GM19463 (cell line): Measurements from ENCODE around the gene EDC4.

Experiments used
- ATAC-seq: cut with Tn5 transposase; IDR thresholded peaks from one replicate; pipeline ENCODE4 v1.9.1; 2021; ENCODE audit warnings: mild to moderate bottlenecking, moderate library complexity; ENCODE audit not compliant: unreplicated experiment

EDC4 gene

DNA sequence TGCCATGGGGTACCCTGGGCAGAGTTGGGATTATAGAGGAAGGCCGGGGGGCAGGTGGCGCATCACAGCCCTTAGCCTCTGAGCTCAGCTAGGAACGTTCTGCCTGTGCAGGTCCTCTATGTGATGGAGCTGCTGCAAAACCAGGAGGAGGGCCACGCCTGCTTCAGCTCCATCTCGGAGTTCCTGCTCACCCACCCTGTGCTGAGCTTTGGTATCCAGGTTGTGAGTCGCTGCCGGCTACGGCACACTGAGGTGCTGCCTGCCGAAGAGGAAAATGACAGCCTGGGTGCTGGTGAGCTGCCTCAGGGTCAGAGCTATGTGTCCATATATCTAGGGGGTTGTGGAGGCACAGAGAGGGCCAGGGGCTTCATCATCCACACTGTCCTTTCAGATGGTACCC is 6.0 kb downstream of the EDC4 start:
- no peak for ATAC-seq

DNA sequence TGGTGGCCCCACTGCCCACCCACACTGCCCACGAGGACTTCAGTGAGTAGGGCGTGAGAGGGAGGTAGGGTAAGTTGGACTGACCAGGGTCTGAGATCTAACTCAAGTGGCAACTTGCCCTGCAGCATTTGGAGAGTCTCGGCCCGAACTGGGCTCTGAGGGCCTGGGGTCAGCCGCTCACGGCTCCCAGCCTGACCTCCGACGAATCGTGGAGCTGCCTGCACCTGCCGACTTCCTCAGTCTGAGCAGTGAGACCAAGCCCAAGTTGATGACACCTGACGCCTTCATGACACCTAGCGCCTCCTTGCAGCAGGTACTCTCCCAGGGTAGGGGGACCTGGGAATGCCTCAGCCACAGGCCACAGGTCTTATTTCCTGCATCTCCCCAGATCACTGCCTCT is 6.6 kb downstream of the EDC4 start:
- no peak for ATAC-seq

DNA sequence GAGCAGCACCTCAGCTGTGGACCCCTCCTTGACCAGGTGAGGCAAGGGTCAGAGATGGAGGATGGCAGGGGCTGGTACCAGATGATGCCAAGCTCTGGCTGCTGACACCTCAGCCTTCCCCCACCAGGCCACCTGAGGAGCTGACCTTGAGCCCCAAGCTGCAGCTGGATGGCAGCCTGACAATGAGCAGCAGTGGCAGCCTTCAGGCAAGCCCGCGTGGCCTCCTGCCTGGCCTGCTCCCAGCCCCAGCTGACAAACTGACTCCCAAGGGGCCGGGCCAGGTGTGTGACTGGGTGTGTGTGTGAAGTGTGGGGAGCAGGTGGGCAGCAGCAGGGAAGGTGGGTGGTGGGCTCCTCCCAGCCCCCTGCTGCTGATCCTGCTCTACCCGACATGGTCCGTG is 7.1 kb downstream of the EDC4 start:
- no peak for ATAC-seq

DNA sequence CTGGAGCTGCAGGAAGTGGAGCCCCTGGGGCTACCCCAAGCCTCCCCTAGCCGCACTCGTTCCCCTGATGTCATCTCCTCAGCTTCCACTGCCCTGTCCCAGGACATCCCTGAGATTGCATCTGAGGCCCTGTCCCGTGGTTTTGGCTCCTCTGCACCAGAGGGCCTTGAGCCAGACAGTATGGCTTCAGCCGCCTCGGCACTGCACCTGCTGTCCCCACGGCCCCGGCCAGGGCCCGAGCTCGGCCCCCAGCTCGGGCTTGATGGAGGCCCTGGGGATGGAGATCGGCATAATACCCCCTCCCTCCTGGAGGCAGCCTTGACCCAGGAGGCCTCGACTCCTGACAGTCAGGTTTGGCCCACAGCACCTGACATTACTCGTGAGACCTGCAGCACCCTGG is 7.7 kb downstream of the EDC4 start:
- ATAC-seq, result no peak

DNA sequence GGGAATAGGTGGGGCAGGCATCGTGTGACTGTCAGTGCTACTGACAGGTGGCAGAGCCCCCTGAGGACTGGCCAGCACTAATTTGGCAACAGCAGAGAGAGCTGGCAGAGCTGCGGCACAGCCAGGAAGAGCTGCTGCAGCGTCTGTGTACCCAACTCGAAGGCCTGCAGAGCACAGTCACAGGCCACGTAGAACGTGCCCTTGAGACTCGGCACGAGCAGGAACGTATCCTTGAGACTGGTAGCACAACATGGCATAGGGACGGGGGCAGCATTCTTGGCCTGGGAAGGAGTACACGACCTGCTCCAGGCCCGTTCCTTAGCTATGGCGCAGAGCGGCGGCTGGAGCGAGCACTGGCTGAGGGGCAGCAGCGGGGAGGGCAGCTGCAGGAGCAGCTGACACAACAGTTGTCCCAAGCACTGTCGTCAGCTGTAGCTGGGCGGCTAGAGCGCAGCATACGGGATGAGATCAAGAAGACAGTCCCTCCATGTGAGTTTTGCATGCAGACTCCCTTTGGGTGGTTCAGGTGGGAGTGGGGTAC is 8.8 kb downstream of the EDC4 start:
- ATAC-seq, result no peak

DNA sequence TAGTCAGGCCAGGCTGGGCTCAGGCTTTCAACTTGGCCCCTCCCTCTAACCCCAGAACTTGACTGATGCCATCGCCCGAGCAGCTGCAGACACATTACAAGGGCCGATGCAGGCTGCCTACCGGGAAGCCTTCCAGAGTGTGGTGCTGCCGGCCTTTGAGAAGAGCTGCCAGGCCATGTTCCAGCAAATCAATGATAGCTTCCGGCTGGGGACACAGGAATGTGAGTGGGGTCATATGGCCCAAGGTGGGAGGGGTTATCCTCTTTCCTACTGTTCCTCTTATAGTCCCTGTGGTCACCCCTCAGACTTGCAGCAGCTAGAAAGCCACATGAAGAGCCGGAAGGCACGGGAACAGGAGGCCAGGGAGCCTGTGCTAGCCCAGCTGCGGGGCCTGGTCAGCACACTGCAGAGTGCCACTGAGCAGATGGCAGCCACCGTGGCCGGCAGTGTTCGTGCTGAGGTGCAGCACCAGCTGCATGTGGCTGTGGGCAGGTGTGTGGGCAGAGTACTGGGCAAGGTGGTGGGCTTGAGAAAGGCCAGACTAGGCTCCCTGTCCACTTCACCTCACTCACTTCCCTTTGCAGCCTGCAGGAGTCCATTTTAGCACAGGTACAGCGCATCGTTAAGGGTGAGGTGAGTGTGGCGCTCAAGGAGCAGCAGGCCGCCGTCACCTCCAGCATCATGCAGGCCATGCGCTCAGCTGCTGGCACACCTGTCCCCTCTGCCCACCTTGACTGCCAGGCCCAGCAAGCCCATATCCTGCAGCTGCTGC is 9.7 kb downstream of the EDC4 start:
- ATAC-seq, result no peak

DNA sequence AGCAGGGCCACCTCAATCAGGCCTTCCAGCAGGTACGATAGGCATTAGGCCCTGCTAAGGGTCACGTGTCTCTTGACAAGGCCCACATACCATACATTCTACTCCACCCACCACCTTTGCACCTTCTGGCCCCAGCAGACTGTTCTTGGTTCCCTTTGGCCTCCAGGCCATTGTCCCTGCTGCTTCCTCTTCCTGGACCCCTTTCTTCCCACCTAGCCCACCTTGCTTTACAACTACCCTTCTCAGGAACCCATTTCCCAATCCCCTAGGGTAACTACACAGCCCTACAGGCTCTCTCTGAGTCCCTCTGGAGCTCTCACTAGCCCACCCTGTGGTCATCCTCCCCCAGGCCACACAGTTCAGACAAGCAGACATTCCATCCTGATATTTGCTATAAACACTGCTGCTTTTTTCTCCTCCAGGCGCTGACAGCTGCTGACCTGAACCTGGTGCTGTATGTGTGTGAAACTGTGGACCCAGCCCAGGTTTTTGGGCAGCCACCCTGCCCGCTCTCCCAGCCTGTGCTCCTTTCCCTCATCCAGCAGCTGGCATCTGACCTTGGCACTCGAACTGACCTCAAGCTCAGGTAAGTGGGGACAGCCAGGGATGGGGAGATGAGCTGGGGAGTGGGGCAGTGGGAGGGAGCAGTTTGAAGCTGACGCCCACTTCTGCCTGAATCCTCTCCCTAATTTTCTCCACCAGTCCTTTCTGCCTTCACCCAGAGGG is 10.5 kb downstream of the EDC4 start:
- ATAC-seq, result no peak

DNA sequence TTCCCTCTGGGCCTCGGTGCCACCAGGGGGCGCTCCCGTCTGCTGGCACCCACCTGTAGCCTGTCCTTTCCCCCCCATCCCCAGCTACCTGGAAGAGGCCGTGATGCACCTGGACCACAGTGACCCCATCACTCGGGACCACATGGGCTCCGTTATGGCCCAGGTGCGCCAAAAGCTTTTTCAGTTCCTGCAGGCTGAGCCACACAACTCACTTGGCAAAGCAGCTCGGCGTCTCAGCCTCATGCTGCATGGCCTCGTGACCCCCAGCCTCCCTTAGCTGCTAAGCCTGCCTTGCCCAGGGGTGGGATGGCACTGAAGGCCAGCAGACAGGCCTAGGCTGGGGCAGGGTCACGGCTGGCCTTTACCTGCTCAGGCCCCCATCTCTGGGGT is 11.0 kb downstream of the EDC4 start:
- ATAC-seq, result no peak

DNA sequence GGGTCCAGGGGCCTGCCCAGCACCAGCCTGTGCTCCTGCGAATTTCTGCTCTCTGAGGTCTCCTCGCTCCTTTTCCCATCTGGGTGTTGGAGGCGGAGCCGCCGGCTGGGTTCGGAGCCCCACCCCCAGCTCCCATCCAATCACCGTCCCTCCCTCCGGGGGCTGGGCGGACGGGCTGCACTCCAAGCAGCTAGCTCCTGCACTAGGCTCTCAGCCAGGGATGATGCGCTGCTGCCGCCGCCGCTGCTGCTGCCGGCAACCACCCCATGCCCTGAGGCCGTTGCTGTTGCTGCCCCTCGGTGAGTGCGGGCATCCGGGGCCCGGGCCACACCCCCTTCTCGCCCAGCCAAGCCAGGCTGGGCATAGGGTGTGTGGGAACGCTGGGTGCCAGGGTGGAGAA is 11.8 kb downstream of the EDC4 start, which contains the start of gene NRN1L:
Gene NRN1L, plus strand, starts transcription at position 202 of the 400 bp plus-strand sequence. Its CDS starts 19 bp downstream, at position 221.
- ATAC-seq, result no peak

DNA sequence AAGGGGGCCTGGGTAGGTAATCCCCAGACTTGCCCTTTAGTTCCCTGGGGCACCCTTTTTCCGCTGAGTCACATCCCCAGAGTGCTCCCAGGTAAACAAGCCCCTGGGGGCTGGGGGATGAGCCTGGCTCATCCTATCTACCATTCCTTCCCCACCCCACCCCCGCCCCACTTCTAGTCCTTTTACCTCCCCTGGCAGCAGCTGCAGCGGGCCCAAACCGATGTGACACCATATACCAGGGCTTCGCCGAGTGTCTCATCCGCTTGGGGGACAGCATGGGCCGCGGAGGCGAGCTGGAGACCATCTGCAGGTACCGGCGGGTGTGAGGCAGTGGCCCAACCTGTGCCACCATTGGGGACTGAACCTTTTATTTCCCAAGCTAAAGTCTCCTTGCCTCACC is 12.7 kb downstream of the EDC4 start:
- ATAC-seq, result no peak

DNA sequence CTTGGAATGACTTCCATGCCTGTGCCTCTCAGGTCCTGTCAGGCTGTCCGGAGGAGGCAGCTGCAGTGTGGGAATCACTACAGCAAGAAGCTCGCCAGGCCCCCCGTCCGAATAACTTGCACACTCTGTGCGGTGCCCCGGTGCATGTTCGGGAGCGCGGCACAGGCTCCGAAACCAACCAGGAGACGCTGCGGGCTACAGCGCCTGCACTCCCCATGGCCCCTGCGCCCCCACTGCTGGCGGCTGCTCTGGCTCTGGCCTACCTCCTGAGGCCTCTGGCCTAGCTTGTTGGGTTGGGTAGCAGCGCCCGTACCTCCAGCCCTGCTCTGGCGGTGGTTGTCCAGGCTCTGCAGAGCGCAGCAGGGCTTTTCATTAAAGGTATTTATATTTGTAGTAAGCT is 13.1 kb downstream of the EDC4 start:
- ATAC-seq, result no peak

DNA sequence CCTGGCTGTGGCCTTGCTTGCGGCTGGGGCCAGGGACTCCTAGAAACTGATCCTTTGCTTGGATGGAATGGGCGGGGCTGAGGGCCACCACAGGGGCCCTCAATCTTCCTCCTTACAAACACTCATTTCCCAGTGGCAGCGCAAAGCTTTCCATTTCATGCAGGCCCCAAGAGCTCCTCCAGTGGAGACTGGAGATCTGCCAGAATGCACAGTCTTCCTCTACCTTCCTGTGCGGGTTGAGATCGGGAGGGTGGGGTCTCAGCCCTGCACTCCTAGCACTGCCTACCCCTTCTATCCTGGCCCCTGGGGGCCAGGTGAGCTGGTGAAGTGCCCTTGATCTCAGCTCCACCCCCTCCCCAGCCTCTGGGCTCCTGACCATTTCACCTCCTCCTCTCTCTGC is 13.5 kb downstream of the EDC4 start:
- no peak for ATAC-seq

DNA sequence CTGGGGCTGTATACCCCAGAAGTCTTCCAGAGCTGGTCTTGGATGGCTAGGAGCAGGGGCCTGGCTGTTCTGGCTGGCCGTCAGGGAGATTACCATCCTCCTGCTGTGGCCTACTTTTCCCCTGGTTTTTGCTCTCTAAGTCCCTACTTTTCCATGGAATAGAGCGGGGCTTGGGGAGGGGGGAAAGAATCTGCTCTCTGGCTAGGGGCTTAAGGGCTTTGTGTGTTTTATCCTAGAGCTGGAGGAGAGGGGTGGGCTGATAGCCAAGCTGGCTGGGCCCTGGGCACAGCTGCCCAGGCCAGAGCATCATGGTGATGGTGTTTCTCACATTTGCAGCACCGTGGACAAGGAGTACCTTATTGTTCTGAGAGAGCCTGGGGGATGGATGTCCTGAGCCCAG is 15.5 kb downstream of the EDC4 start:
- ATAC-seq, result no peak

DNA sequence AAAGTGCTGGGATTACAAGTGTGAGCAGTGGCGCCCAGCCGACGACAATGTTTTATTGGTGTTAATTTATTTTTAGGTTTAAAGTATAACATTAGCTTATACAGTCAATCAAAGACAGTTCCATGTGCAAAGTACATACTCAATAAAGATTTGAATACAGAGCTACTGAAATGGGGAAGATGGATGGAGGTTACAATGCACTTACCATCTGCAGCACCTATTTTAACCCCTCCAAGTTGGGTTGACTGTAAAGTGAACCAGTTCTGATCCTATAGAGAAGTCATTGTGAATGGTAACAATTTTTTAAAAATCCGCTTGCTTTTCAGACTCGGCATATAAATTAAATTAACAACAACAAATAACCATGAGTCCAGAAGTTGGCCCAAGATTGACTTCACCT is 19.5 kb downstream of the EDC4 start:
- no peak for ATAC-seq

DNA sequence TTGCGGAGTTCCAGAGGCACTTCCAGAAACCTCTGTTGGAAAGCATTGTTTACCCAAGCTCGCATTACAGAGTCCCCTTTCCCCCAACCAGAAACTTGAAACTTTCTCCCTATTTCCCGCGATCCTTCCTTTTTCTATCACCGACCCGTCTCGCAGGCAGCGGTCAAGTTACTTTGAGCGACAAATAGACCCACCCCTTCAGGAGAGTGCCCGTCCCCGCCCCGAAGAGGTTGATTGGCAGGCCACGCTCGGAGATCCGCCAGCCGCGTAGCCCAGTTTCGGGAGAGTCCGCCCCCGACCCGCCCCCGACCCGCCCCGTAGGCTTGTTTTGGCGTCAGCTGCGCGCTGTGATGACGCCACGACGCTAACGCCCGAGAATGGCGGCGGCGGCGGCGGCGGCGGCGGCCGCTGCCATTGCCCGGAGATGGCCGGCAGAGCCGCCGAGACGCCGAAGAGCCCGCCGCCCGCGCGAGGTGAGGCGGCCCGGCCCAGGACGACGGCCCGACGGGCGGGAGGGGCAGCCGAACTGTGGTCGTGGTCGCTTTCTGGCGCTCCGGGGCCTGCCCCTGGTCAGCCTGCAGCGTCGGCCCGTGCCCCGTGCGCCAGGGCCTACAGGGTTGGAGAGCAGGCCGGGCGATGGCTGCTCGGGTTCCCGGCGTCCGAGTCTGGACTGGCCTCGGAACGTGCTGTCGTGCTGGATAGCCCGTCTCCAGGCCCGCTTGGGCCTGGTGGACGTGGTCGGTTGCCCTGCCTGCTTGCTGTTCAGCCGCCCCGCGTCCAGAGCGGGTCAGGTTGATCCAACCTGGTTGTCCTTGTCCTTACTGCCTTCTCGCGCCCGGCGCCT is 20.3 kb downstream of the EDC4 start, which contains the start of gene PSKH1:
Gene PSKH1, plus strand, starts transcription at position 356 of the 844 bp plus-strand sequence. CDS start 15,496 bp downstream, outside the sequence.
- ATAC-seq, result peak; percentile 96

DNA sequence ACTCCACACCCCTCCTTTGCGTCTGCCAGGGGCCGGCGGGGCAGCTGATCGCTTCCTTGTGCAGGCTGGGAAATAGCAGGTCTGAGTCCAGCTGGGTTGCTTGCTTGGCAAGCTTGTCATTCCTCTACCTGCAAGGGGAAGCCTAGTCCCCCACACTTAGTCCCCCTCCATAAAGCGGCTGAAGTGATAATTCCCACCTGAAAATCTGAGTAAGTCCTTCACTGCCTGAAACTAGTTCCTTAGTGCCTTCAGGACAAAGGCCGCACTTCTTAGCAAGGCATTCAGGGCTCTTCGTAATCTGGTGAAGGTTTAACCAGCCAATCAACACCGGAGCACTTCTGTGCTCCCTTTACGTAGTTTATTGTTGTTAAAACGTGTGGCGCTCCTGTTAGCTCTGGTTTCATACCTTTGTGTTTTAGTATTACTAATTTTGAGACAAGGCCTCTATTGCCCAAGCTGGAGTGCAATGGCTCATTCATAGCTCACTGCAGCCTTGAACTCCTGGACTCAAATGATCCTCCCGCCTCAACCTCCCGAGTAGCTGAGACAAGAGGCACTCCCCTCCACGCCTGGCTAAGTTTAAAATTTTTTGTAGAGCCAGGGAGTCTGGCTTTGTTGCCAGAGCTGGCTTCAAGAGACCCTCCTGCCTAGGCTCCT is 21.0 kb downstream of the EDC4 start:
- ATAC-seq, result no peak

DNA sequence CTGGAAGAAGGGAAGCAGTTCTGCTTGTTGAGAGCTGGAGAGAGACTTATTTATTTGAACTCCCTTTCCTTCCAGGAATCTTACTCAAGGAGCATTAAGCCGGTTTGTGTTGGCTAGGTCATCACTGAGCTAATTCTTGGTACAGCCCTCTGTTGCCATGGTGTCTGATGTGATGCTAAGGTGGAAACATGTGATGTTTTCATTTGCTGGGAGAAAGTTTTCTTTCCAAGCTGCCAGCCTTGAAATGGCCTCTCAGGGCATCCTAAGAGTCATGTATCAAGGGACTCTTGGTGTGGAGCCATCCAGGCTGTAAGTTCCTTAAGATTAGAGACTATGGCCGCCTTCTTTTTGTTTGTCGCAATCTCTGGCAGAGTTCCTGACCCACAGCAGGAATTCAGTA is 24.4 kb downstream of the EDC4 start:
- ATAC-seq, result no peak

DNA sequence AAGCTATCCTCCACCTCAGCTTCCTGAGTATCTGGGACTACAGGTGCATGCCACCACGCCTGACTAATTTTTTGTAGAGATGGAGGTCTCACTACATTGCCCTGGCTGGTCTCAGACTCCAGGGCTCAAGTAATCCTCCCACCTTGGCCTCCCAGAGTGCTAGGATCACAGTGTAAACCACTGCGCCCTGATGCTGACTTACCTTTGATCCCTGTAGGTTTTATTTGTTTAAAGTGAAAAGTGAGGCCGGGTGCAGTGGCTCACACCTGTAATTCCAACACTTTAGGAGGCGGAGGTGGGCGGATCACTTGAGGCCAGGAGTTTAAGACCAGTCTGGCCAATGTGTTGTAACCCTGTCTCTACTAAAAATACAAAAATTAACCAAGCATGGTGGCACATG is 28.9 kb downstream of the EDC4 start:
- no peak for ATAC-seq

DNA sequence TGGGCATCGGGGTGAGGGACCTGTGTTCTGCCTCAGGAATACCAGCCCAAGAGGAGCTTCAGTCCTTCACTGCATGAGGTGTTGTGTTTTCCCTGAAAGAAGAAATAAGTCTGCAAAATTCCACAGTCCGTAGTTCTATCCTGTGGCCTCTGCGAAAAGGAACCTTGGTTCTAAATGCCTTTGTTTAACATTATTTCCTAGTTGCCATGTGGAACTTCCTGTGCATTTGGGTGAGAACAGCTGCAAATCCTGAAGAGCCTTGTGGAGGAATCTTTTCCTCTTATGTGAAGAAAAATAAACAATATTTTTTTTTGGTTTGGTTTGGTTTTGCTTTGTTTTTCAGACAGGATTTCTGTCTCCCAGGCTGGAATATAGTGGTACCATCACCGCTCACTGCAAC is 30.0 kb downstream of the EDC4 start:
- no peak for ATAC-seq

DNA sequence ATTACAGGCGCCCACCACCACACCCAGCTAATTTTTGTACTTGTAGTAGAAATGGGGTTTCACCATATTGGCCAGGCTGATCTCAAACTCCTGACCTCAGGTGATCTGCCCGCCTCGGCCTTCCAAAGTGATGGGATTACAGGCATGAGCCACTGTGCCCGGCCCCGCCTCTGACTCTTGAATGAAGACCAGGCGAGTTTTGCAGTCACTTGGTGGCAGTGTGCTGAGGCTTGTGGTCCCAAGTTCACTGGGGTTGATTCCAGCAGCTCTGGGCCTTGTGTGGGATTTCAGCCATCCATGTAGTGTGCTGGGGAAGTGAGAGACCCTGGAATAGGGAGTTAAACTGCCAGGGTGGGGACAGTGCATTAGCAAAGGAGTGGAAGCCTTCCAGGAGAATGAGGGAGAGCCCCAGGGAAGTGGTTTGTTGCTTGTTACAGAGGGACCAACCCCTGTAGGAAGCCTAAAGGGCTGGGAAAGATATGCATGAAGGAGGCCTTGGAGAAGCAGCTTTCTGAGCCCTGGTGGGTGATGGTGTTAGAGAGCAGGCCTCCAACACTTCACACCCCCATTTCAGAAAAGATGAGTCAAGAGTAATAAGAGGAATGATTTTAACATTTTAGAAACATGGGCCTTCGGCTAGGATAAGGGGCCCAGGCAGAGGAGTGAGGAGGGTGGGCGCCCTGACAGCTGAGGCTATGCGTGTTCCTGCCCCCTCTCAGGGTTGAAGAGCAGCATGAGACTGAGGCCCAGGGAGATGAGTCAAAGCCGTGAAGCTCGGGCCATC is 34.7 kb downstream of the EDC4 start:
- no peak for ATAC-seq
